Mesendoderm (in vitro differentiated cells): ENCODE measurements around the gene KIAA1191.

Experiments used
- DNase-seq: peaks from one replicate; pipeline ENCODE4 v3.0.0; 2013
- H2AK5ac ChIP-seq: 2 replicates; pipeline ENCODE4 v1.6.1; 2013; ENCODE audit warnings: low read length, inconsistent platforms
- H2BK120ac ChIP-seq: 2 replicates; pipeline ENCODE4 v1.6.1; 2013; ENCODE audit warnings: low read depth, mild to moderate bottlenecking, low read length, moderate library complexity, mixed read lengths
- H2BK15ac ChIP-seq: replicated peaks from 2 replicates; pipeline ENCODE4 v1.6.1; 2013; ENCODE audit warnings: low read depth, mild to moderate bottlenecking, moderate library complexity
- H2BK5ac ChIP-seq: 2 replicates; pipeline ENCODE4 v1.6.1; 2013; ENCODE audit warnings: low read length, inconsistent platforms
- H3K18ac ChIP-seq: 2 replicates; pipeline ENCODE4 v1.6.1; 2013; ENCODE audit warnings: mild to moderate bottlenecking, low read length, mixed read lengths
- H3K23ac ChIP-seq: one replicate; pipeline ENCODE4 v1.6.1; 2013; ENCODE audit warnings: low read length
- H3K27ac ChIP-seq: 2 replicates; pipeline ENCODE4 v1.5.1; 2013; ENCODE audit warnings: low read depth, mild to moderate bottlenecking, inconsistent platforms, low read length, moderate library complexity
- H3K27me3 ChIP-seq: 2 replicates; pipeline ENCODE4 v1.6.1; 2013; ENCODE audit warnings: low read length, control low read depth, mild to moderate bottlenecking, inconsistent platforms; ENCODE audit not compliant: insufficient read depth, poor library complexity
- H3K36me3 ChIP-seq: 2 replicates; pipeline ENCODE4 v1.6.1; 2013; ENCODE audit warnings: low read length, inconsistent platforms; ENCODE audit not compliant: control insufficient read depth, insufficient read depth
- H3K4ac ChIP-seq: one replicate; pipeline ENCODE4 v1.6.1; 2013; ENCODE audit warnings: low read depth, mild to moderate bottlenecking, low read length, moderate library complexity
- H3K4me1 ChIP-seq: 2 replicates; pipeline ENCODE4 v1.6.1; 2013; ENCODE audit warnings: low read depth, low read length, inconsistent platforms; ENCODE audit not compliant: control insufficient read depth
- H3K4me2 ChIP-seq: 2 replicates; pipeline ENCODE4 v1.6.1; 2013; ENCODE audit warnings: low read length
- H3K4me3 ChIP-seq: 2 replicates; pipeline ENCODE4 v1.5.1; 2013; ENCODE audit warnings: mild to moderate bottlenecking, low read length
- H3K56ac ChIP-seq: one replicate; pipeline ENCODE4 v1.6.1; 2013; ENCODE audit warnings: low read length
- H3K79me1 ChIP-seq: 2 replicates; pipeline ENCODE4 v1.6.1; 2013; ENCODE audit warnings: low read length, inconsistent platforms
- H3K79me2 ChIP-seq: 2 replicates; pipeline ENCODE4 v1.6.1; 2013; ENCODE audit warnings: mild to moderate bottlenecking, low read length; ENCODE audit not compliant: control insufficient read depth, insufficient read depth
- H3K9ac ChIP-seq: 2 replicates; pipeline ENCODE4 v1.6.1; 2013; ENCODE audit warnings: low read length, inconsistent platforms
- H4K5ac ChIP-seq: one replicate; pipeline ENCODE4 v1.6.1; 2013; ENCODE audit warnings: low read length
- H4K8ac ChIP-seq: one replicate; pipeline ENCODE4 v1.6.1; 2013; ENCODE audit warnings: low read depth, mild to moderate bottlenecking, control low read depth, low read length, moderate library complexity
- WGBS: extraction: QIAGEN DNeasy Blood & Tissue Kit; methylation state at CpG from one replicate; pipeline ENCODE4 v1.1.7; 2013; ENCODE audit warnings: low lambda C conversion rate, missing lambda C conversion rate; ENCODE audit not compliant: insufficient coverage; ENCODE audit errors: extremely low coverage; 5-methylcytosine and 5-hydroxymethylcytosine counted together

Gene KIAA1191

GRCh38 chr5:176383248-176383905, 21.8 kb upstream of the KIAA1191 start:
- Histone ChIP-seq H3K36me3 (peaks cover 13% of the 10 kb centered on the region), H3K9ac (no peak overlapping the region), H2BK15ac (no peak overlapping the region), H4K5ac (no peak overlapping the region), H2BK120ac (no peak overlapping the region), H3K4me1 (peaks cover 2% of the 10 kb centered on the region), H3K79me2 (peaks cover 20% of the 10 kb centered on the region), H3K18ac (no peak overlapping the region), H3K27me3 (no peaks in the 10 kb centered on the region), H3K56ac (no peak overlapping the region), H3K4me2 (no peak overlapping the region), H3K4ac (no peak overlapping the region), H2AK5ac (no peak overlapping the region), H3K23ac (no peak overlapping the region), H3K4me3 (no peak overlapping the region), H4K8ac (no peak overlapping the region), H2BK5ac (no peak overlapping the region), H3K27ac (no peak overlapping the region), H3K79me1 (peaks cover 13% of the 10 kb centered on the region)
- no peak for DNase-seq
- WGBS, result no CpG with 5 or more reads among the region's 15 CpGs

- Histone ChIP-seq H3K79me1 (peaks cover 9% of the 10 kb centered on the region), H3K4me2 (no peak overlapping the region), H3K9ac (no peak overlapping the region), H3K27me3 (no peaks in the 10 kb centered on the region), H2AK5ac (no peak overlapping the region), H4K5ac (no peak overlapping the region), H3K4me1 (peaks cover 2% of the 10 kb centered on the region), H3K36me3 (peaks cover 13% of the 10 kb centered on the region), H2BK120ac (no peak overlapping the region), H3K4ac (no peak overlapping the region), H2BK15ac (no peak overlapping the region), H2BK5ac (no peak overlapping the region), H3K4me3 (no peak overlapping the region), H3K18ac (no peak overlapping the region), H3K79me2 (peaks cover 14% of the 10 kb centered on the region), H3K56ac (no peak overlapping the region), H3K23ac (no peak overlapping the region), H4K8ac (no peak overlapping the region), H3K27ac (no peak overlapping the region)
- no CpG with 5 or more reads among the region's 3 CpGs for WGBS
- no peak for DNase-seq
Observed at GRCh38 chr5:176382721-176383120, 21.2 kb upstream of the KIAA1191 start.

GRCh38 chr5:176381979-176382378, 20.4 kb upstream of the KIAA1191 start:
- peaks cover 13% of the 10 kb centered on the region for H3K36me3 ChIP-seq
- no CpG with 5 or more reads among the region's 3 CpGs for WGBS

GRCh38 chr5:176381423-176381822, 19.9 kb upstream of the KIAA1191 start:
- Histone ChIP-seq H4K8ac (no peak overlapping the region), H3K79me2 (peaks cover under 1% of the 10 kb centered on the region), H3K18ac (no peak overlapping the region), H3K56ac (no peak overlapping the region), H3K36me3 (peaks cover 10% of the 10 kb centered on the region), H3K27me3 (no peaks in the 10 kb centered on the region), H2AK5ac (no peak overlapping the region), H3K4me3 (no peak overlapping the region), H3K27ac (no peak overlapping the region), H4K5ac (no peak overlapping the region), H3K79me1 (peaks cover 5% of the 10 kb centered on the region), H3K23ac (no peak overlapping the region), H2BK15ac (no peak overlapping the region), H2BK5ac (no peak overlapping the region), H3K4me1 (no peaks in the 10 kb centered on the region), H3K4ac (no peak overlapping the region), H3K4me2 (no peak overlapping the region), H3K9ac (no peak overlapping the region), H2BK120ac (no peak overlapping the region)
- DNase-seq, result no peak
- no CpG with 5 or more reads among the region's 3 CpGs for WGBS

More at GRCh38 chr5:176381979-176382378, 20.4 kb upstream of the KIAA1191 start:
- H3K79me2 ChIP-seq, result peaks cover 6% of the 10 kb centered on the region
- DNase-seq, result no peak
- H4K5ac ChIP-seq, result no peak overlapping the region
- no peak overlapping the region for H2BK5ac ChIP-seq
- no peak overlapping the region for H3K4me2 ChIP-seq
- no peak overlapping the region for H3K23ac ChIP-seq
- H3K27me3 ChIP-seq, result no peaks in the 10 kb centered on the region
- no peak overlapping the region for H3K9ac ChIP-seq
- no peak overlapping the region for H3K27ac ChIP-seq
- no peak overlapping the region for H3K4ac ChIP-seq
- H2BK120ac ChIP-seq, result no peak overlapping the region
- no peaks in the 10 kb centered on the region for H3K4me1 ChIP-seq
- no peak overlapping the region for H2AK5ac ChIP-seq
- H3K18ac ChIP-seq, result no peak overlapping the region
- no peak overlapping the region for H3K56ac ChIP-seq
- no peak overlapping the region for H3K4me3 ChIP-seq
- no peak overlapping the region for H4K8ac ChIP-seq
- peaks cover 9% of the 10 kb centered on the region for H3K79me1 ChIP-seq
- H2BK15ac ChIP-seq, result no peak overlapping the region

GRCh38 chr5:176379881-176380280, 18.3 kb upstream of the KIAA1191 start:
- H2BK15ac ChIP-seq, result no peak overlapping the region

More at GRCh38 chr5:176379881-176380280, 18.3 kb upstream of the KIAA1191 start:
- Histone ChIP-seq H4K5ac (no peak overlapping the region), H2BK120ac (no peak overlapping the region), H3K27me3 (no peaks in the 10 kb centered on the region), H3K4me3 (no peak overlapping the region), H2AK5ac (no peak overlapping the region), H3K36me3 (peaks cover 10% of the 10 kb centered on the region), H3K4ac (no peak overlapping the region), H3K23ac (no peak overlapping the region), H3K56ac (no peak overlapping the region), H3K79me2 (no peaks in the 10 kb centered on the region), H3K4me1 (no peaks in the 10 kb centered on the region), H4K8ac (no peak overlapping the region), H3K79me1 (no peaks in the 10 kb centered on the region), H3K18ac (no peak overlapping the region), H2BK5ac (no peak overlapping the region), H3K27ac (no peak overlapping the region), H3K4me2 (no peak overlapping the region), H3K9ac (no peak overlapping the region)
- DNase-seq, result no peak
- no CpG with 5 or more reads among the region's 3 CpGs for WGBS
